WI38 (cell line): ENCODE data around the gene DNAL1.

Source experiments
- H3K4me3 ChIP-seq: 2 replicates; pipeline ENCODE4 v1.5.1; 2011; ENCODE audit warnings: low read depth, mild to moderate bottlenecking, control low read depth, low read length
- TF ChIP-seq, protein P1 (sequence below): IDR thresholded peaks from 2 replicates; pipeline ENCODE4 v1.5.1; 2012; ENCODE audit warnings: low read depth, mild to moderate bottlenecking, control low read depth, low read length

The DNAL1 gene

DNA sequence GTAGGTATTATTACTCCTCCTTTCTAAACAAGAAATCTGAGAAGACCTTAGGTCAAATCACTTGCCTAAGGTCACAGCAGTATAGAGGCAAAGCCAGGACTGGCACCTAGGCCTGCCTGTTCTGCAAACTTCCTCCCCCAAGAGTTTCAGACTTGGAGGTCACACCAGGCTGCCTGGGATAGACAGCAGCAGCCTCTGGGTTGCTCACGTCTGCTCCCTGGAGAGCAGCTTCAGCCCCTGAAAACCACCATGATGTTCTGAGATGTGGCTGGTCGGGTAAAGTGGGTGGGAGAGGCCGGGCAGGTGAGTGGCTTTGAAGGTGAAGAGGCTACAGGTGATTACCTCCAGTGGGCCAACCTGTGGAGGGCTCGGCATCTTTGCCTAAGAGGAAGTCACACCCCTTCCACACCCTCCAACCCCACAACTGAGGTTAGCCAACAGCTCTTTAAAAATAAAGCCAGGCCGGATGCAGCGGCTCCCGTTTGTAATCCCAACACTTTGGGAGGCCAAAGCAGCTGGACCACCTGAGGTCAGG is 106.4 kb downstream of the DNAL1 start:
- H3K4me3 ChIP-seq: no peak overlapping the region
- TF ChIP-seq, protein P1, sequence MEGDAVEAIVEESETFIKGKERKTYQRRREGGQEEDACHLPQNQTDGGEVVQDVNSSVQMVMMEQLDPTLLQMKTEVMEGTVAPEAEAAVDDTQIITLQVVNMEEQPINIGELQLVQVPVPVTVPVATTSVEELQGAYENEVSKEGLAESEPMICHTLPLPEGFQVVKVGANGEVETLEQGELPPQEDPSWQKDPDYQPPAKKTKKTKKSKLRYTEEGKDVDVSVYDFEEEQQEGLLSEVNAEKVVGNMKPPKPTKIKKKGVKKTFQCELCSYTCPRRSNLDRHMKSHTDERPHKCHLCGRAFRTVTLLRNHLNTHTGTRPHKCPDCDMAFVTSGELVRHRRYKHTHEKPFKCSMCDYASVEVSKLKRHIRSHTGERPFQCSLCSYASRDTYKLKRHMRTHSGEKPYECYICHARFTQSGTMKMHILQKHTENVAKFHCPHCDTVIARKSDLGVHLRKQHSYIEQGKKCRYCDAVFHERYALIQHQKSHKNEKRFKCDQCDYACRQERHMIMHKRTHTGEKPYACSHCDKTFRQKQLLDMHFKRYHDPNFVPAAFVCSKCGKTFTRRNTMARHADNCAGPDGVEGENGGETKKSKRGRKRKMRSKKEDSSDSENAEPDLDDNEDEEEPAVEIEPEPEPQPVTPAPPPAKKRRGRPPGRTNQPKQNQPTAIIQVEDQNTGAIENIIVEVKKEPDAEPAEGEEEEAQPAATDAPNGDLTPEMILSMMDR: no peak

DNA sequence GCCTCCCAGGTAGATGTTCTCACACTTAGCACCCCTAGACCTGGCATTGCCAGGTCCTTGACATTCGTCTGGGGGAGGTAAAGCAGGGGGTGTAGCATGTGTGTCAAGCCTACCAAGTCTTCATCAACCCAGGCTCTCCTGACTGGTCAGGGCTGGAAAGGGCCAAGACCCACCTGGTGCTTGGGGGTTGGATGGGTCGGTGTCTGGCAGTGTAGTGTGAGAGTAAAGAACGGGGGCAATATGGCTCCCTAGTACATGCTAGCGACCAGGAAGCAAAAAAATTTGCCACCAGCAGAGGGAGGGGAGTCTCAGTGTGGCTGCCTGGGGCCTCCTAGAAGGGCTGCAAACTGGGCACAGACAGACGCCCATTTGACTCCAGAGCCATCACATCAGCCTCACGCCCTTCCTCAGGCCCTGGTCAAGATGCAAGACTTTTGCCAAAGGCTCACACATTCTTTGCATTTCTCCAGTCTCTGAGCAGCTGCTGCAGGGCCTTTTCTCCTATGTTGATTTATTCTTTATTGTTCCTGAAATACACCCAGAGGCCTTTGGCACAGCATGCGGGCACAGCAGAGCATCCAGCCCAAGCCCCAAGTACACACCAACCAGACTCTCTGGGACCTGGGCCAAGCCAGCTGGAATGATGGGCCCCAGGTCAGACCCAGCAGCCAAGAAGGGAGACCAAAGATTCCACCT is 107.7 kb downstream of the DNAL1 start:
- no peak overlapping the region for H3K4me3 ChIP-seq

More for the DNA sequence above, 107.7 kb downstream of the DNAL1 start:
- TF ChIP-seq, protein P1: peak; percentile 26; the same call in 1 of the 2 replicates
